IMR-90 (cell line): Measurements from ENCODE around the gene DPYD. TPM values are rescaled to one million over a fixed set of nuclear protein-coding genes. Genes with fewer than 3 reads are reported as not detected.

Experiments used
- ATAC-seq: fragments of 200-7000 bp; cut with Tn5 transposase; 2 replicates; pipeline ENCODE4 v1.9.1; 2020; ENCODE audit warnings: low read depth, mild to moderate bottlenecking, moderate library complexity
- BruUV-seq: library from RNA; stranded (reverse); fragments of 400-500 nt; replicated peaks from 2 replicates; lab custom pipeline; 2021; lab: Mats Ljungman, UMichigan
- CTCF ChIA-PET: fragments of 300-600 bp; formaldehyde crosslinking; extraction: SDS; loops from one replicate; lab custom pipeline; 2021; ENCODE audit warnings: antibody characterized with exemption; lab: Yijun Ruan, JAX
- POLR2A ChIA-PET: fragments of 300-600 bp; sonication (Branson Sonifier 250); formaldehyde crosslinking; loops from one replicate; lab custom pipeline; 2022; ENCODE audit warnings: antibody characterized with exemption; ENCODE audit not compliant: unreplicated experiment; lab: Charles Lee
- DNase-seq: peaks from one replicate; pipeline ENCODE4 v3.0.0; 2013
- H2AFZ ChIP-seq: replicated peaks from 2 replicates; pipeline ENCODE3; 2013; ENCODE audit warnings: low read length, mild to moderate bottlenecking; ENCODE audit not compliant: poor library complexity
- H2AK5ac ChIP-seq: 2 replicates; pipeline ENCODE4 v1.6.1; 2013; ENCODE audit warnings: low read depth, low read length, inconsistent platforms
- H2AK9ac ChIP-seq: replicated peaks from 2 replicates; pipeline ENCODE3; 2013; ENCODE audit warnings: mild to moderate bottlenecking, low read depth, low read length, moderate library complexity; ENCODE audit not compliant: poor library complexity
- H2BK120ac ChIP-seq: 2 replicates; pipeline ENCODE4 v1.6.1; 2013; ENCODE audit warnings: low read depth, low read length, inconsistent platforms
- H2BK15ac ChIP-seq: 3 replicates; pipeline ENCODE4 v1.6.1; 2013; ENCODE audit warnings: low read depth, low read length, inconsistent platforms
- H2BK20ac ChIP-seq: 2 replicates; pipeline ENCODE4 v1.6.1; 2013; ENCODE audit warnings: low read depth, mild to moderate bottlenecking, inconsistent platforms, low read length, moderate library complexity
- H2BK5ac ChIP-seq: 2 replicates; pipeline ENCODE4 v1.6.1; 2013; ENCODE audit warnings: mild to moderate bottlenecking, low read depth, low read length, inconsistent platforms; ENCODE audit not compliant: poor library complexity, severe bottlenecking
- H3K14ac ChIP-seq: replicated peaks from 2 replicates; pipeline ENCODE4 v1.6.1; 2013; ENCODE audit warnings: low read depth, low read length, inconsistent platforms
- H3K18ac ChIP-seq: 2 replicates; pipeline ENCODE4 v1.6.1; 2013; ENCODE audit warnings: low read depth, low read length, control low read depth
- H3K23ac ChIP-seq: 2 replicates; pipeline ENCODE4 v1.6.1; 2013; ENCODE audit warnings: low read depth, low read length, inconsistent platforms
- H3K27ac ChIP-seq: 2 replicates; pipeline ENCODE4 v1.5.1; 2013; ENCODE audit warnings: mild to moderate bottlenecking, control low read depth, low read length; ENCODE audit not compliant: insufficient read depth
- H3K27me3 ChIP-seq: 2 replicates; pipeline ENCODE4 v1.6.1; 2013; ENCODE audit warnings: low read length; ENCODE audit not compliant: control insufficient read depth, insufficient read depth
- H3K36me3 ChIP-seq: 2 replicates; pipeline ENCODE4 v1.6.1; 2013; ENCODE audit warnings: low read length, mixed read lengths; ENCODE audit not compliant: control insufficient read depth, insufficient read depth
- H3K4ac ChIP-seq: 2 replicates; pipeline ENCODE4 v1.6.1; 2013; ENCODE audit warnings: low read depth, low read length, inconsistent platforms
- H3K4me1 ChIP-seq: 2 replicates; pipeline ENCODE4 v1.6.1; 2013; ENCODE audit warnings: low read length, mixed read lengths; ENCODE audit not compliant: control insufficient read depth, insufficient read depth
- H3K4me2 ChIP-seq: 2 replicates; pipeline ENCODE4 v1.6.1; 2013; ENCODE audit warnings: low read depth, mild to moderate bottlenecking, control low read depth, low read length, moderate library complexity
- H3K4me3 ChIP-seq: 2 replicates; pipeline ENCODE4 v1.5.1; 2013; ENCODE audit warnings: low read depth, mild to moderate bottlenecking, control low read depth, low read length, moderate library complexity; ENCODE audit not compliant: insufficient read depth
- H3K56ac ChIP-seq: 2 replicates; pipeline ENCODE4 v1.6.1; 2013; ENCODE audit warnings: low read length, inconsistent platforms; ENCODE audit not compliant: insufficient read depth; ENCODE audit errors: extremely low read depth
- H3K79me1 ChIP-seq, 2 experiments: 2 replicates each; pipeline ENCODE4 v1.6.1; 2013; ENCODE audit warnings: low read length in 2 of 2, inconsistent platforms in 1 of 2, low read depth in 1 of 2
- H3K9ac ChIP-seq: 2 replicates; pipeline ENCODE4 v1.6.1; 2013; ENCODE audit warnings: low read depth, low read length, control low read depth
- H3K9me1 ChIP-seq: 2 replicates; pipeline ENCODE4 v1.6.1; 2013; ENCODE audit warnings: low read length, inconsistent platforms; ENCODE audit not compliant: insufficient read depth
- H3K9me3 ChIP-seq: 2 replicates; pipeline ENCODE4 v1.6.1; 2013; ENCODE audit warnings: low read length; ENCODE audit not compliant: control insufficient read depth, insufficient read depth
- H4K20me1 ChIP-seq: 2 replicates; pipeline ENCODE4 v1.6.1; 2013; ENCODE audit warnings: low read length, inconsistent platforms; ENCODE audit not compliant: insufficient read depth
- H4K5ac ChIP-seq: 2 replicates; pipeline ENCODE4 v1.6.1; 2013; ENCODE audit warnings: mild to moderate bottlenecking, low read depth, low read length, control low read depth
- H4K8ac ChIP-seq, 2 experiments: 2 replicates each; pipeline ENCODE4 v1.6.1; 2013; ENCODE audit warnings: low read depth in 2 of 2, low read length in 2 of 2, control low read depth in 1 of 2, inconsistent platforms in 1 of 2
- H4K91ac ChIP-seq: 2 replicates; pipeline ENCODE4 v1.6.1; 2013; ENCODE audit warnings: low read depth, low read length, inconsistent platforms; ENCODE audit not compliant: insufficient read depth
- BHLHE40 ChIP-seq: fragments of 150-350 bp; IDR thresholded peaks from 2 replicates; pipeline ENCODE4 v1.6.1; 2016; ENCODE audit warnings: mild to moderate bottlenecking, low read depth, low read length
- CEBPB ChIP-seq: IDR thresholded peaks from 2 replicates; pipeline ENCODE4 v1.6.1; 2012; ENCODE audit warnings: low read depth, low read length, improper control_type of control experiment
- CHD1 ChIP-seq: IDR thresholded peaks from 2 replicates; pipeline ENCODE4 v1.6.1; 2012; ENCODE audit warnings: low read depth, low read length, improper control_type of control experiment
- MAFK ChIP-seq: IDR thresholded peaks from 2 replicates; pipeline ENCODE4 v1.6.1; 2012; ENCODE audit warnings: low read depth, low read length, improper control_type of control experiment
- MAZ ChIP-seq: IDR thresholded peaks from 2 replicates; pipeline ENCODE4 v1.6.1; 2012; ENCODE audit warnings: low read depth, mild to moderate bottlenecking, low read length, improper control_type of control experiment, moderate library complexity, borderline replicate concordance
- MXI1 ChIP-seq: IDR thresholded peaks from 2 replicates; pipeline ENCODE4 v1.6.1; 2012; ENCODE audit warnings: low read depth, mild to moderate bottlenecking, low read length, moderate library complexity, borderline replicate concordance
- RCOR1 ChIP-seq: IDR thresholded peaks from 2 replicates; pipeline ENCODE4 v1.6.1; 2012; ENCODE audit warnings: mild to moderate bottlenecking, low read length, improper control_type of control experiment; ENCODE audit not compliant: insufficient replicate concordance
- RFX5 ChIP-seq: IDR thresholded peaks from 2 replicates; pipeline ENCODE4 v1.8.0; 2012; ENCODE audit warnings: low read depth, mild to moderate bottlenecking, low read length, moderate library complexity
- WGBS, 2 experiments: methylation state at CpG; one replicate each; pipeline versions ENCODE4 v1.1.5 to v1.1.7; 2013; ENCODE audit warnings: missing lambda C conversion rate in 2 of 2; ENCODE audit not compliant: insufficient read length in 1 of 2; ENCODE audit errors: extremely low coverage in 2 of 2; 5-methylcytosine and 5-hydroxymethylcytosine counted together
- dilution Hi-C: fragments of 300-500 bp; cut with HindIII; formaldehyde crosslinking; loops from one replicate; pipeline ENCODE4 v1.14.3; 2018; ENCODE audit warnings: low sequenced_read_pairs; ENCODE audit not compliant: unreplicated experiment
- in situ Hi-C: fragments of 300-500 bp; cut with MboI; formaldehyde crosslinking; loops from 3 replicates; pipeline ENCODE4 v1.14.3; 2019; ENCODE audit warnings: low sequenced_read_pairs, inconsistent platforms, mixed read lengths
- intact Hi-C: fragments of 100-400 bp; cut with micrococcal nuclease; formaldehyde crosslinking; loops from 2 replicates; pipeline ENCODE4 v1.10.0; 2022
- polyA plus RNA-seq, 3 experiments: library from polyadenylated mRNA; depleted of rRNA; stranded (reverse); fragments of >200 nt; gene quantifications; 2 replicates each; pipeline ENCODE4 v1.2.3, GENCODE V29; 2012; ENCODE audit warnings: low replicate concordance in 1 of 3
- total RNA-seq: library from RNA; depleted of rRNA; stranded (reverse); fragments of >200 nt; gene quantifications from 2 replicates; pipeline ENCODE4 v1.2.3, GENCODE V29; 2012
- TF ChIP-seq, protein P1 (sequence below): conservative IDR thresholded peaks from 2 replicates; pipeline ENCODE4 v1.5.1; 2012; ENCODE audit warnings: mild to moderate bottlenecking, low read depth, low read length, improper control_type of control experiment
- TF ChIP-seq, protein P2 (sequence below): fragments of 150-350 bp; IDR thresholded peaks from 2 replicates; pipeline ENCODE4 v1.6.1; 2017; ENCODE audit warnings: mild to moderate bottlenecking, antibody characterized with exemption, low read length, low read depth

DPYD gene
- total and polyA plus RNA-seq, 2 of the 4 experiments (the other 2 are of a cell fraction) = 9.3 to 47.3 TPM

DNA sequence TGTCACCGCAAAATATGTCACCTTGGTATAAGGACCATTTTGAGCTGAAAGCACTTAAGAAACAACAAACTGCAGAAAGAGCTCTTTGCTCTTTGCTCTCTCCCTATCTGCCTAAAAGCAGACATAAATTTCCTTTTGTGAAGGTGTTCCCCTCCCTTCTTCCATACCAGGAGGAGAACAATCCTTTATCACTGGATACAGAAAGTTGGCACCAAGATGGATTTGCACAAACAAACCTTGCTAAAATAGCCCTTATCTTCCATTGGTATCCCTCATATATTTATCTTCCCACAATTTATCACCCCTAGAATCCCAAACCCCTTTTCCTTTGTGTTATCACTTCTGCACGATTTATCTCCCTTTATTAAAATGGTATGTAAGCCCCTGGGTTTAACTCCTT, 51.4 kb downstream of the DPYD start:
- H4K20me1 ChIP-seq = no peaks in the 10 kb centered on the region
- H3K18ac ChIP-seq = no peak overlapping the region
- ChIA-PET POLR2A (no interaction called here), CTCF (no interaction called here)
- H2AFZ ChIP-seq = no peak overlapping the region
- in situ Hi-C loops = no loop called here
- H3K27me3 ChIP-seq = no peaks in the 10 kb centered on the region
- H3K14ac ChIP-seq = no peak overlapping the region
- peaks cover 0 to 10% of the 10 kb centered on the region in 2 experiments; a peak in 1 of 4 replicates for H3K79me1 ChIP-seq
- no peak overlapping the region for H3K23ac ChIP-seq
- H2BK120ac ChIP-seq = no peak overlapping the region
- H4K8ac ChIP-seq = no peak overlapping the region
- H3K4me2 ChIP-seq = no peak overlapping the region
- no peaks in the 10 kb centered on the region; the same call in 1 of the 2 replicates for H3K9me1 ChIP-seq
- no peaks in the 10 kb centered on the region for H3K36me3 ChIP-seq
- TF ChIP-seq BHLHE40 (no peak), MAFK (no peak), RCOR1 (no peak), RFX5 (no peak), CEBPB (no peak), MAZ (no peak), MXI1 (no peak), CHD1 (no peak)
- TF ChIP-seq, protein P1, sequence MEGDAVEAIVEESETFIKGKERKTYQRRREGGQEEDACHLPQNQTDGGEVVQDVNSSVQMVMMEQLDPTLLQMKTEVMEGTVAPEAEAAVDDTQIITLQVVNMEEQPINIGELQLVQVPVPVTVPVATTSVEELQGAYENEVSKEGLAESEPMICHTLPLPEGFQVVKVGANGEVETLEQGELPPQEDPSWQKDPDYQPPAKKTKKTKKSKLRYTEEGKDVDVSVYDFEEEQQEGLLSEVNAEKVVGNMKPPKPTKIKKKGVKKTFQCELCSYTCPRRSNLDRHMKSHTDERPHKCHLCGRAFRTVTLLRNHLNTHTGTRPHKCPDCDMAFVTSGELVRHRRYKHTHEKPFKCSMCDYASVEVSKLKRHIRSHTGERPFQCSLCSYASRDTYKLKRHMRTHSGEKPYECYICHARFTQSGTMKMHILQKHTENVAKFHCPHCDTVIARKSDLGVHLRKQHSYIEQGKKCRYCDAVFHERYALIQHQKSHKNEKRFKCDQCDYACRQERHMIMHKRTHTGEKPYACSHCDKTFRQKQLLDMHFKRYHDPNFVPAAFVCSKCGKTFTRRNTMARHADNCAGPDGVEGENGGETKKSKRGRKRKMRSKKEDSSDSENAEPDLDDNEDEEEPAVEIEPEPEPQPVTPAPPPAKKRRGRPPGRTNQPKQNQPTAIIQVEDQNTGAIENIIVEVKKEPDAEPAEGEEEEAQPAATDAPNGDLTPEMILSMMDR = no peak
- TF ChIP-seq, protein P2, sequence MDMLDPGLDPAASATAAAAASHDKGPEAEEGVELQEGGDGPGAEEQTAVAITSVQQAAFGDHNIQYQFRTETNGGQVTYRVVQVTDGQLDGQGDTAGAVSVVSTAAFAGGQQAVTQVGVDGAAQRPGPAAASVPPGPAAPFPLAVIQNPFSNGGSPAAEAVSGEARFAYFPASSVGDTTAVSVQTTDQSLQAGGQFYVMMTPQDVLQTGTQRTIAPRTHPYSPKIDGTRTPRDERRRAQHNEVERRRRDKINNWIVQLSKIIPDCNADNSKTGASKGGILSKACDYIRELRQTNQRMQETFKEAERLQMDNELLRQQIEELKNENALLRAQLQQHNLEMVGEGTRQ = no peak
- no peak overlapping the region for H3K9ac ChIP-seq
- H2BK20ac ChIP-seq = no peak overlapping the region
- H3K56ac ChIP-seq = no peak overlapping the region
- no peaks in the 10 kb centered on the region for H3K9me3 ChIP-seq
- ATAC-seq (no peak), DNase-seq (no peak)
- intact Hi-C loops = no loop called here
- no peak overlapping the region for H4K91ac ChIP-seq
- no peak overlapping the region for H2AK5ac ChIP-seq
- H2BK15ac ChIP-seq = no peak overlapping the region
- dilution Hi-C loops = no loop called here
- H3K27ac ChIP-seq = no peak overlapping the region
- H2BK5ac ChIP-seq = no peak overlapping the region
- H2AK9ac ChIP-seq = no peak overlapping the region
- no peak overlapping the region for H3K4ac ChIP-seq
- no TSS peak for BruUV-seq
- no peak overlapping the region for H4K5ac ChIP-seq
- no peaks in the 10 kb centered on the region; the same call in 1 of the 2 replicates for H3K4me1 ChIP-seq
- WGBS, 2 experiments = no CpG with 5 or more reads among the region's 2 CpGs
- no peak overlapping the region for H3K4me3 ChIP-seq
